ENCODE results near the gene FHOD1.

GRCh38 chr16:67194260-67194659 lies 53.0 kb downstream of the FHOD1 start:
- TF ChIP-seq REST (IDR thresholded peaks at IDR 0.05; ENCODE audit: insufficient read depth in 1 of 2, low read depth in 2 of 2, low read length in 2 of 2), result no peak
- TF ChIP-seq POLR2AphosphoS5 (IDR thresholded peaks at IDR 0.05; ENCODE audit: low read depth, low read length), result no peak
- TF ChIP-seq SIN3A (IDR thresholded peaks at IDR 0.05; ENCODE audit: borderline replicate concordance, insufficient read depth, low read length), result no peak

All from PFSK-1 (cell line).